ENCODE data around the gene PHACTR1. TPM values are rescaled to one million over a fixed set of nuclear protein-coding genes. Genes with fewer than 3 reads are reported as not detected.

The PHACTR1 gene
- total RNA-seq, 1 donor from 2014 or later = 8.5 TPM

GRCh38 chr6:12939314-12939713, 222.7 kb downstream of the PHACTR1 start:
- Mint-ChIP-seq H3K4me1 (ENCODE audit: low read depth, unreplicated experiment) (peaks cover 3% of the 10 kb centered on the region), H3K27ac (ENCODE audit: unreplicated experiment) (no peak overlapping the region), H3K36me3 (ENCODE audit: low read depth, unreplicated experiment) (no peaks in the 10 kb centered on the region), H3K9me3 (ENCODE audit: unreplicated experiment) (no peaks in the 10 kb centered on the region), H3K4me3 (ENCODE audit: unreplicated experiment) (no peak overlapping the region), H3K27me3 (ENCODE audit: low read depth, unreplicated experiment) (peaks cover 5% of the 10 kb centered on the region)
- Histone ChIP-seq H3K36me3 (ENCODE audit: insufficient read depth, low read length) (no peaks in the 10 kb centered on the region), H3K4me1 (ENCODE audit: insufficient read depth, low read length) (no peaks in the 10 kb centered on the region), H3K27ac (ENCODE audit: low read depth, low read length) (no peak overlapping the region), H3K9me3 (ENCODE audit: insufficient read depth, low read depth, low read length) (no peaks in the 10 kb centered on the region), H3K4me3 (ENCODE audit: insufficient read depth, low read depth, low read length) (no peak overlapping the region), H3K9ac (ENCODE audit: low read length) (no peak overlapping the region), H3K27me3 (ENCODE audit: insufficient read depth, low read length) (no peaks in the 10 kb centered on the region), H3K79me2 (ENCODE audit: insufficient read depth, low read length) (no peaks in the 10 kb centered on the region), H2AFZ (ENCODE audit: low read depth, low read length) (no peak overlapping the region), H4K20me1 (ENCODE audit: insufficient read depth, low read length) (no peaks in the 10 kb centered on the region), H3K4me2 (ENCODE audit: low read length) (no peak overlapping the region)
- TF ChIP-seq CTCF (IDR thresholded peaks at IDR 0.05; ENCODE audit: insufficient read depth, low read depth, low read length) (no peak), EZH2 (IDR thresholded peaks at IDR 0.05; ENCODE audit: insufficient read depth, low read length) (no peak)
- DNase-seq (ENCODE audit: low read depth) (peak; percentile 17), FAIRE-seq (no peak)

- no peaks in the 10 kb centered on the region for H3K4me1 ChIP-seq (ENCODE audit: insufficient read depth, low read length)
- H3K9ac ChIP-seq (ENCODE audit: low read length) = no peak overlapping the region
- Mint-ChIP-seq H3K9me3 (ENCODE audit: unreplicated experiment) (no peaks in the 10 kb centered on the region), H3K36me3 (ENCODE audit: low read depth, unreplicated experiment) (no peaks in the 10 kb centered on the region), H3K27ac (ENCODE audit: unreplicated experiment) (no peak overlapping the region), H3K4me3 (ENCODE audit: unreplicated experiment) (no peak overlapping the region), H3K27me3 (ENCODE audit: low read depth, unreplicated experiment) (peaks cover 5% of the 10 kb centered on the region), H3K4me1 (ENCODE audit: low read depth, unreplicated experiment) (peaks cover 3% of the 10 kb centered on the region)
- TF ChIP-seq EZH2 (IDR thresholded peaks at IDR 0.05; ENCODE audit: insufficient read depth, low read length) = no peak
- no peak for TF ChIP-seq CTCF (IDR thresholded peaks at IDR 0.05; ENCODE audit: insufficient read depth, low read depth, low read length)
- no peaks in the 10 kb centered on the region for H3K27me3 ChIP-seq (ENCODE audit: insufficient read depth, low read length)
- H3K36me3 ChIP-seq (ENCODE audit: insufficient read depth, low read length) = no peaks in the 10 kb centered on the region
- no peak overlapping the region for H3K4me2 ChIP-seq (ENCODE audit: low read length)
- DNase-seq (ENCODE audit: low read depth) (peak; percentile 10), FAIRE-seq (no peak)
- no peak overlapping the region for H3K4me3 ChIP-seq (ENCODE audit: insufficient read depth, low read depth, low read length)
- no peak overlapping the region for H2AFZ ChIP-seq (ENCODE audit: low read depth, low read length)
- no peaks in the 10 kb centered on the region for H3K9me3 ChIP-seq (ENCODE audit: insufficient read depth, low read depth, low read length)
- no peak overlapping the region for H3K27ac ChIP-seq (ENCODE audit: low read depth, low read length)
- H3K79me2 ChIP-seq (ENCODE audit: insufficient read depth, low read length) = no peaks in the 10 kb centered on the region
- H4K20me1 ChIP-seq (ENCODE audit: insufficient read depth, low read length) = no peaks in the 10 kb centered on the region
Measured at GRCh38 chr6:12941422-12941821, 224.9 kb downstream of the PHACTR1 start.

GRCh38 chr6:12943549-12943948, 227.0 kb downstream of the PHACTR1 start:
- Histone ChIP-seq H4K20me1 (ENCODE audit: insufficient read depth, low read length) (no peaks in the 10 kb centered on the region), H2AFZ (ENCODE audit: low read depth, low read length) (no peak overlapping the region), H3K27ac (ENCODE audit: low read depth, low read length) (no peak overlapping the region), H3K4me2 (ENCODE audit: low read length) (no peak overlapping the region), H3K4me3 (ENCODE audit: insufficient read depth, low read depth, low read length) (no peak overlapping the region), H3K9me3 (ENCODE audit: insufficient read depth, low read depth, low read length) (no peaks in the 10 kb centered on the region), H3K4me1 (ENCODE audit: insufficient read depth, low read length) (no peaks in the 10 kb centered on the region), H3K79me2 (ENCODE audit: insufficient read depth, low read length) (no peaks in the 10 kb centered on the region), H3K36me3 (ENCODE audit: insufficient read depth, low read length) (no peaks in the 10 kb centered on the region), H3K27me3 (ENCODE audit: insufficient read depth, low read length) (no peaks in the 10 kb centered on the region), H3K9ac (ENCODE audit: low read length) (no peak overlapping the region)
- TF ChIP-seq CTCF (IDR thresholded peaks at IDR 0.05; ENCODE audit: insufficient read depth, low read depth, low read length) (no peak), EZH2 (IDR thresholded peaks at IDR 0.05; ENCODE audit: insufficient read depth, low read length) (no peak)
- DNase-seq (ENCODE audit: low read depth) = no peak
- Mint-ChIP-seq H3K4me1 (ENCODE audit: low read depth, unreplicated experiment) (peaks cover 3% of the 10 kb centered on the region), H3K36me3 (ENCODE audit: low read depth, unreplicated experiment) (no peaks in the 10 kb centered on the region), H3K4me3 (ENCODE audit: unreplicated experiment) (no peak overlapping the region), H3K9me3 (ENCODE audit: unreplicated experiment) (no peaks in the 10 kb centered on the region), H3K27ac (ENCODE audit: unreplicated experiment) (no peak overlapping the region), H3K27me3 (ENCODE audit: low read depth, unreplicated experiment) (peaks cover 5% of the 10 kb centered on the region)
- no peak for FAIRE-seq

All from astrocyte (in vitro differentiated cells and primary cell).